OCI-LY7 (cell line): ENCODE results near the gene WDR35.

ENCODE experiments used
- EZH2phosphoT487 ChIP-seq: fragments of 200-600 bp; sonication (generic); IDR thresholded peaks from 2 replicates; pipeline ENCODE4 v1.6.1; 2018; ENCODE audit warnings: low read depth, borderline replicate concordance, mild to moderate bottlenecking, mixed run types, antibody characterized with exemption, low read length, moderate library complexity, mixed read lengths
- TF ChIP-seq, protein P1 (sequence below): fragments of 200-600 bp; sonication (generic); conservative IDR thresholded peaks from 2 replicates; pipeline ENCODE4 v1.5.1; 2014; ENCODE audit warnings: mild to moderate bottlenecking, antibody characterized with exemption, low read length, moderate library complexity, mixed read lengths

DNA sequence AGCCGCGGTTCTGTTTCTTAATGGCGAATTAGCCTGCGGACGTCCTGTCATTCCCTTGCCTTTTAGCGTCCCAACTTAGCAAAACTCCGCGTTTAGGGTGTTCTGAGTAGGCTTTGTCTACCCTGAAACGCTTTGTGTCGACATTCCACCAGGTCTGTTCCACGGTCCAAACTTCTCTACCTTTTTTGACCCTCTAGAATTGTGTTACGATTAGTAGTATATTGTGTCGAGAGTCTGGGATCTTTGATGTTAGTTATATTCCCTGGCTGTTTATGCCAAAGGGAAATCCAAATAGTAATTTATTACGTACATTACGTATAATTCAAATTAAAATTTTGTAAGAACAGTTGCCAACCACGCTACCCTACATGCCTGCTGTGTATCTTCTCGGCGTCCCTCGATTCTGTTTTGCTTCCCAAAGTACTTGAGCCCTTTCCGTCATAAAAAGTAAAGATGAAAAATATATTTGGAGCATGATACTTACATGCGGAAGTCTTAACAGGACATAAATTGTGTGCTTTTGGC, 87.6 kb downstream of the WDR35 start:
- TF ChIP-seq, protein P1, sequence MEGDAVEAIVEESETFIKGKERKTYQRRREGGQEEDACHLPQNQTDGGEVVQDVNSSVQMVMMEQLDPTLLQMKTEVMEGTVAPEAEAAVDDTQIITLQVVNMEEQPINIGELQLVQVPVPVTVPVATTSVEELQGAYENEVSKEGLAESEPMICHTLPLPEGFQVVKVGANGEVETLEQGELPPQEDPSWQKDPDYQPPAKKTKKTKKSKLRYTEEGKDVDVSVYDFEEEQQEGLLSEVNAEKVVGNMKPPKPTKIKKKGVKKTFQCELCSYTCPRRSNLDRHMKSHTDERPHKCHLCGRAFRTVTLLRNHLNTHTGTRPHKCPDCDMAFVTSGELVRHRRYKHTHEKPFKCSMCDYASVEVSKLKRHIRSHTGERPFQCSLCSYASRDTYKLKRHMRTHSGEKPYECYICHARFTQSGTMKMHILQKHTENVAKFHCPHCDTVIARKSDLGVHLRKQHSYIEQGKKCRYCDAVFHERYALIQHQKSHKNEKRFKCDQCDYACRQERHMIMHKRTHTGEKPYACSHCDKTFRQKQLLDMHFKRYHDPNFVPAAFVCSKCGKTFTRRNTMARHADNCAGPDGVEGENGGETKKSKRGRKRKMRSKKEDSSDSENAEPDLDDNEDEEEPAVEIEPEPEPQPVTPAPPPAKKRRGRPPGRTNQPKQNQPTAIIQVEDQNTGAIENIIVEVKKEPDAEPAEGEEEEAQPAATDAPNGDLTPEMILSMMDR = no peak
- no peak for TF ChIP-seq EZH2phosphoT487
